Endodermal cell (in vitro differentiated cells): Measurements from ENCODE around the gene AMOTL2. TPM values are rescaled to one million over a fixed set of nuclear protein-coding genes. Genes with fewer than 3 reads are reported as not detected.

Experiments used
- DNase-seq: peaks from one replicate; pipeline ENCODE4 v3.0.0-alpha.2; 2017
- H3K27ac ChIP-seq: 2 replicates; pipeline ENCODE4 v1.5.1; 2013; ENCODE audit warnings: mild to moderate bottlenecking, low read depth, low read length, moderate library complexity
- H3K27me3 ChIP-seq: 2 replicates; pipeline ENCODE4 v1.6.1; 2013; ENCODE audit warnings: mild to moderate bottlenecking, low read length, moderate library complexity; ENCODE audit not compliant: insufficient read depth, control insufficient read depth, poor library complexity, severe bottlenecking
- H3K36me3 ChIP-seq: 2 replicates; pipeline ENCODE4 v1.7.0; 2013; ENCODE audit warnings: mild to moderate bottlenecking, low read length, moderate library complexity; ENCODE audit not compliant: control insufficient read depth, insufficient read depth
- H3K4me1 ChIP-seq: one replicate; pipeline ENCODE4 v1.7.0; 2013; ENCODE audit warnings: low read length; ENCODE audit not compliant: control insufficient read depth, insufficient read depth
- H3K4me3 ChIP-seq: 2 replicates; pipeline ENCODE4 v1.5.1; 2013; ENCODE audit warnings: mild to moderate bottlenecking, low read length, moderate library complexity
- H3K9ac ChIP-seq: 2 replicates; pipeline ENCODE4 v1.6.1; 2013; ENCODE audit warnings: mild to moderate bottlenecking, low read length, moderate library complexity; ENCODE audit not compliant: poor library complexity, severe bottlenecking; ENCODE audit errors: extremely low read depth
- H3K9me3 ChIP-seq: 2 replicates; pipeline ENCODE4 v1.6.1; 2013; ENCODE audit warnings: mild to moderate bottlenecking, low read length, moderate library complexity; ENCODE audit not compliant: control insufficient read depth
- H3K27ac Mint-ChIP-seq: 2 replicates; pipeline ENCODE4 v1.8.0; 2020; ENCODE audit warnings: mixed read lengths
- H3K27me3 Mint-ChIP-seq: 2 replicates; pipeline ENCODE4 v1.8.0; 2021; ENCODE audit warnings: mild to moderate bottlenecking, mixed read lengths; ENCODE audit not compliant: insufficient read depth
- H3K36me3 Mint-ChIP-seq: 2 replicates; pipeline ENCODE4 v1.8.0; 2020; ENCODE audit warnings: low read depth, mixed read lengths
- H3K4me1 Mint-ChIP-seq: 2 replicates; pipeline ENCODE4 v1.8.0; 2020; ENCODE audit warnings: mixed read lengths
- H3K4me3 Mint-ChIP-seq: 2 replicates; pipeline ENCODE4 v1.8.0; 2020; ENCODE audit warnings: mild to moderate bottlenecking, moderate library complexity, mixed read lengths
- H3K9me3 Mint-ChIP-seq: 2 replicates; pipeline ENCODE4 v1.8.0; 2020; ENCODE audit warnings: mild to moderate bottlenecking, mixed read lengths
- WGBS, 2 experiments: methylation state at CpG; one replicate each; pipeline versions ENCODE4 v1.1.5 to v1.1.7; 2013; ENCODE audit warnings: missing lambda C conversion rate in 2 of 2, mixed read lengths in 1 of 2; ENCODE audit not compliant: insufficient coverage in 1 of 2, insufficient read length in 1 of 2; 5-methylcytosine and 5-hydroxymethylcytosine counted together
- total RNA-seq, 2 donors: library from RNA; stranded (reverse); fragmentation: NEBNext Ultra II Directional in 1 of 2; extraction: Animal tissue kit (Norgen Biotek cat#: 25700) in 1 of 2; gene quantifications; 2 replicates in 1 of 2; 3 replicates in 1 of 2; pipeline ENCODE4 v1.2.1, GENCODE V29; 2021
- TF ChIP-seq, protein P1 (sequence below): fragments of 200-600 bp; sonication (generic); conservative IDR thresholded peaks from 2 replicates; pipeline ENCODE4 v1.5.0; 2021; ENCODE audit warnings: antibody characterized with exemption, mild to moderate bottlenecking

Gene AMOTL2
- total RNA-seq, 2 donors from 2014 or later = 109 to 153 TPM

DNA sequence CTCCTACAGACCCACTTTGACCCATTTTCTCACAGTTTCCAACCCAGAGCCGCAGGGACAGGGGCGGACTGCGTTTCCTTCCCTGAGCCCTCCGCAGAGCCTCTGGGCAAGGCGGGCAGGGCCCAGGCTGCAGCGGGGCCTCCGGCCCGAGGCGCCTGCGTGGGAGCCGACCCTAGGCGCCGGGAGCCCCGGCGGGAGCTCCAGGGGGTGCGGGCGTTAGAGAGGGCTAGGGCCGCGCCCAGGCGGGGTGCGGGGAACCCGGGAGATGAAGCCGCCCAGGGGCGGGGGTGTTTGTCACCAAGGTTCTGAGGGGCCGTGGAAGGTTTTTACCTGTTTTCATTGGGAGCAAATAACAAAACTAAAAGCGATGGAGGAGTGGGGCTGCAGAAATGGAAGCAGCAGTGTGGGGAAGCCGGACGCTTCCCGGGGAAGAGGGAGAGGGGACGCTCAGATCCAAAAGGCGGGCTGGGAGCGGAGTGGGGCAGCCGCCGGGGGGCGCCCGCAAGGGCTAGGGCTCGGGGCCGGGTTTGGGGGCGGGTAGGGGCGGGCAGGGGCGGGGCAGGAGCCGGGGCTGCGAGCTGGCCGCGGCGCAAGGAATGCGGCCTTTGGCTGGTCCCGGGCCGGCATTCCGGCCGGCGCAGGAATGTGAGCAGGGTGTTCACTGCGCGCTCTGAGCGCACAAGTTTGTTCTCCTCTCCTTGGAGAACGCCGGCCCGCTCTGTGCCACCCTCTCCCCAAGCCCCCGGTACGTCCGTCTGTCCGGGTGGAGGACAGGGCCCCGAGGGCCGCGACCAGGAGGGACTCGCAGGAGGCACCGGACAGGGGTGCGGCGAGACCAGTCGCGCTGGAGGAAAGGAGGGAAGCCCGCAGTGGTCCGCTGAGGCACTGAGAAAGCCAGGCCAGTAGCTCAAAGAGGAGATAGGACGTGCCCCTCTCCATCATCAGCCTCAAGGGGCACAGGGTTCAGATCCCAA, 61.1 kb downstream of the AMOTL2 start:
- peaks cover 14% of the 10 kb centered on the region for H3K4me1 ChIP-seq
- no peaks in the 10 kb centered on the region for H3K9me3 ChIP-seq
- Mint-ChIP-seq H3K27me3 (peaks cover 19% of the 10 kb centered on the region), H3K27ac (peak overlapping the region; percentile 82), H3K4me3 (peak overlapping the region; percentile 47), H3K9me3 (no peaks in the 10 kb centered on the region), H3K36me3 (no peaks in the 10 kb centered on the region), H3K4me1 (peaks cover 34% of the 10 kb centered on the region)
- no peaks in the 10 kb centered on the region for H3K36me3 ChIP-seq
- TF ChIP-seq, protein P1, sequence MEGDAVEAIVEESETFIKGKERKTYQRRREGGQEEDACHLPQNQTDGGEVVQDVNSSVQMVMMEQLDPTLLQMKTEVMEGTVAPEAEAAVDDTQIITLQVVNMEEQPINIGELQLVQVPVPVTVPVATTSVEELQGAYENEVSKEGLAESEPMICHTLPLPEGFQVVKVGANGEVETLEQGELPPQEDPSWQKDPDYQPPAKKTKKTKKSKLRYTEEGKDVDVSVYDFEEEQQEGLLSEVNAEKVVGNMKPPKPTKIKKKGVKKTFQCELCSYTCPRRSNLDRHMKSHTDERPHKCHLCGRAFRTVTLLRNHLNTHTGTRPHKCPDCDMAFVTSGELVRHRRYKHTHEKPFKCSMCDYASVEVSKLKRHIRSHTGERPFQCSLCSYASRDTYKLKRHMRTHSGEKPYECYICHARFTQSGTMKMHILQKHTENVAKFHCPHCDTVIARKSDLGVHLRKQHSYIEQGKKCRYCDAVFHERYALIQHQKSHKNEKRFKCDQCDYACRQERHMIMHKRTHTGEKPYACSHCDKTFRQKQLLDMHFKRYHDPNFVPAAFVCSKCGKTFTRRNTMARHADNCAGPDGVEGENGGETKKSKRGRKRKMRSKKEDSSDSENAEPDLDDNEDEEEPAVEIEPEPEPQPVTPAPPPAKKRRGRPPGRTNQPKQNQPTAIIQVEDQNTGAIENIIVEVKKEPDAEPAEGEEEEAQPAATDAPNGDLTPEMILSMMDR = peak; percentile 76
- H3K9ac ChIP-seq = peak overlapping the region; percentile 84
- DNase-seq = peak; percentile 96
- H3K27ac ChIP-seq = peak overlapping the region; percentile 69
- peak overlapping the region; percentile 75 for H3K4me3 ChIP-seq
- 50 to 81% methylated on average over 21 to 74 of the region's 74 CpGs for WGBS, 2 experiments
- no peaks in the 10 kb centered on the region for H3K27me3 ChIP-seq

DNA sequence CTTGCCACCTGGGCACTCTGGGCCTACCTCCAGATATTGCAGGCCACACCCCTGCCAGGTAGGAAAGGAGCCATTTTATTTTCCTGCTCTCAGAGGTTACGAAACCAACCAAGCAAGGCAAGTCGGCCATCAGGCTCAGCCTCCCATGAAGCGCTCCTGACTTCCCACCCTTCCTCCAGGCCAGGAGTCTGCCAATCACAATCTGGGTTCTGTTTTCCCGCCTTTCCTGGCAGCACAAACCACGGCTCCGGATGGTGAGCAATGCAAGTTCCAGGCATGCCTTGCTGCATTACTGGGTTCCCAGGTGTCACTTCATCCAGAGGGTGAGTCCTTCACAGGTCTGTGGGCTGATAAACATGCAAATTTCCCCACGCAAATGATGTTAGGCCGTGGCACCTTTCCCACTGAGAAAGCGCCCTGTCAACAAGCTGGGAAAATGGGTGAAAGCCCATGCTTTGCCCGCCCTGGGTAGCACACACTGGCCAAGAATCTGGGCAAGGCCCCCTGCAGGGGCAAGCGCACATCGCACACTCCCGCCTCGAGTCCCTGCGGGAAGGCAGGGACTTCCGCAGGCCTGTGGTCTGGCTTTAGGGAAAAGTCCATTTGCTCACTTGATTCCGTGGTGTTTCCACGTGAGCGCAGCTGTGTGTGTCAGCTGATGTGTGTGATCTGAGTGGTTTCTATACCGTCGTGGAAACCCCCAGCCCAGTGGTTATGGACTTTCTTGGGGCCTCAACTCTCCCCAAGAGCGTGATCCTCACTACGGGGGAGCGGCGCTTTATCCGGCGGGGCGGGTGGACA, 62.0 kb downstream of the AMOTL2 start:
- H3K9ac ChIP-seq = no peak overlapping the region
- WGBS, 2 experiments = 91 to 94% methylated on average over 27 to 28 of the region's 28 CpGs
- H3K4me3 Mint-ChIP-seq = peak overlapping the region; percentile 47

DNA sequence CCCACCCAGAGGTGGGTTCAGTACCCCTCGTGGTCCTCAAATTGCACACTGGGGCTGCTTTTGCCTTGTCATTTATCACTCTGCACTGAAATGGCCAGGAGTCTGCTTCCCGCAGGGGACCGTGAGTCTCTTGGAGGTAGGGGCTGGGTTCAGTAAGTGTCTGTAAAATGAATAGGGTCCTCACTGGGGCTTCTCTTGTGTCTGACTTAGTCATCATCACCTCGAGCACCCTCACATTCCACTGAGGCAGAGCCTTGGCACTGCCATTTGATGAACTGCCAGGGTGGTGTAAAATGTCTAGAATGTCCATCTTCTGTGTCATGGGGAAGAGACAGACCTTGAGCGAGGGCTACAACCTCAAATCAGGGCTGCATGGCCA, 62.6 kb downstream of the AMOTL2 start:
- Histone ChIP-seq H3K9me3 (no peaks in the 10 kb centered on the region), H3K4me3 (no peak overlapping the region), H3K27ac (no peak overlapping the region), H3K27me3 (no peaks in the 10 kb centered on the region), H3K9ac (no peak overlapping the region), H3K36me3 (no peaks in the 10 kb centered on the region), H3K4me1 (peaks cover 14% of the 10 kb centered on the region)
- no peaks in the 10 kb centered on the region for H3K9me3 Mint-ChIP-seq
- H3K4me3 Mint-ChIP-seq = no peak overlapping the region
- TF ChIP-seq, protein P1 = no peak
- no peak for DNase-seq
- WGBS, 2 experiments = 93 to 100% methylated on average over 3 to 5 of the region's 5 CpGs
- H3K27ac Mint-ChIP-seq = no peak overlapping the region
- H3K36me3 Mint-ChIP-seq = no peaks in the 10 kb centered on the region
- H3K27me3 Mint-ChIP-seq = peaks cover 17% of the 10 kb centered on the region
- H3K4me1 Mint-ChIP-seq = peaks cover 34% of the 10 kb centered on the region

More for the DNA sequence above, 62.0 kb downstream of the AMOTL2 start:
- Histone ChIP-seq H3K36me3 (no peaks in the 10 kb centered on the region), H3K27ac (no peak overlapping the region), H3K27me3 (no peaks in the 10 kb centered on the region), H3K9me3 (no peaks in the 10 kb centered on the region), H3K4me1 (peaks cover 14% of the 10 kb centered on the region), H3K4me3 (no peak overlapping the region)
- Mint-ChIP-seq H3K27ac (no peak overlapping the region), H3K4me1 (peaks cover 34% of the 10 kb centered on the region), H3K9me3 (no peaks in the 10 kb centered on the region), H3K36me3 (no peaks in the 10 kb centered on the region), H3K27me3 (peaks cover 17% of the 10 kb centered on the region)
- DNase-seq = peak; percentile 76
- TF ChIP-seq, protein P1 = peak; percentile 71
